ENCODE measurements around the gene ABCC11.

- TF ChIP-seq CTCF (IDR thresholded peaks at IDR 0.05) (no peak), POLR2A (IDR thresholded peaks at IDR 0.05) (no peak)
Measured at GRCh38 chr16:48210747-48211146, 36.6 kb downstream of the ABCC11 start.

Data from Peyer's patch (tissue), 4 donors.